Mesenchymal stem cell (in vitro differentiated cells and primary cell): Measurements from ENCODE around the gene ZNF341.
A peak's percentile ranks its signal among the peaks of the same experiment; 100 is the strongest.

ENCODE experiments used
- DNase-seq: peaks from one replicate; pipeline ENCODE4 v3.0.0-alpha.2; 2013
- H2AFZ ChIP-seq: one replicate; pipeline ENCODE4 v1.6.1; 2013; ENCODE audit warnings: low read depth, mild to moderate bottlenecking, control low read depth, inconsistent platforms, low read length, moderate library complexity
- H2AK5ac ChIP-seq: 2 replicates; pipeline ENCODE4 v1.6.1; 2013; ENCODE audit warnings: low read length, moderate library complexity, mild to moderate bottlenecking, inconsistent platforms; ENCODE audit not compliant: severe bottlenecking
- H2BK120ac ChIP-seq: one replicate; pipeline ENCODE4 v1.6.1; 2013; ENCODE audit warnings: low read depth, mild to moderate bottlenecking, inconsistent platforms, low read length, moderate library complexity
- H2BK12ac ChIP-seq, 2 experiments: one replicate each; pipeline ENCODE4 v1.6.1; 2013; ENCODE audit warnings: inconsistent platforms in 2 of 2, low read length in 2 of 2, mild to moderate bottlenecking in 2 of 2, moderate library complexity in 2 of 2, control low read depth in 1 of 2
- H2BK15ac ChIP-seq: one replicate; pipeline ENCODE4 v1.6.1; 2013; ENCODE audit warnings: mild to moderate bottlenecking, low read depth, inconsistent platforms; ENCODE audit not compliant: poor library complexity, severe bottlenecking
- H2BK5ac ChIP-seq: 2 replicates; pipeline ENCODE4 v1.6.1; 2013; ENCODE audit warnings: low read depth, mild to moderate bottlenecking, low read length, control low read depth, inconsistent platforms; ENCODE audit not compliant: poor library complexity, severe bottlenecking
- H3K14ac ChIP-seq, 2 experiments: one replicate each; pipeline ENCODE4 v1.6.1; 2013; ENCODE audit warnings: inconsistent platforms in 2 of 2, low read length in 2 of 2, control low read depth in 1 of 2, mild to moderate bottlenecking in 1 of 2, moderate library complexity in 1 of 2
- H3K18ac ChIP-seq, 2 experiments: one replicate each; pipeline ENCODE4 v1.6.1; 2013; ENCODE audit warnings: inconsistent platforms in 2 of 2, low read length in 2 of 2, control low read depth in 1 of 2, low read depth in 1 of 2, mild to moderate bottlenecking in 1 of 2
- H3K23ac ChIP-seq, 2 experiments: one replicate each; pipeline ENCODE4 v1.6.1; 2013; ENCODE audit warnings: inconsistent platforms in 2 of 2, low read length in 2 of 2, mild to moderate bottlenecking in 2 of 2, moderate library complexity in 2 of 2, control low read depth in 1 of 2
- H3K27ac ChIP-seq: 2 replicates; pipeline ENCODE4 v1.5.1; 2013; ENCODE audit warnings: mild to moderate bottlenecking, moderate library complexity, low read length, control low read depth, inconsistent platforms; ENCODE audit not compliant: poor library complexity, severe bottlenecking
- H3K27me3 ChIP-seq, 2 experiments: 2 replicates each; pipeline versions ENCODE4 v1.6.1 to v1.7.0; 2013; ENCODE audit warnings: low read length in 2 of 2, mild to moderate bottlenecking in 2 of 2, moderate library complexity in 2 of 2, control low read depth in 1 of 2, inconsistent platforms in 1 of 2; ENCODE audit not compliant: control insufficient read depth in 1 of 2, insufficient read depth in 1 of 2
- H3K36me3 ChIP-seq, 2 experiments: 2 replicates each; pipeline versions ENCODE4 v1.6.1 to v1.7.0; 2013; ENCODE audit warnings: low read length in 2 of 2, control low read depth in 1 of 2, inconsistent platforms in 1 of 2, low read depth in 1 of 2, mild to moderate bottlenecking in 1 of 2; ENCODE audit not compliant: insufficient read depth in 2 of 2, control insufficient read depth in 1 of 2
- H3K4ac ChIP-seq, 2 experiments: one replicate each; pipeline ENCODE4 v1.6.1; 2013; ENCODE audit warnings: inconsistent platforms in 2 of 2, low read length in 2 of 2, mild to moderate bottlenecking in 2 of 2, moderate library complexity in 2 of 2, control low read depth in 1 of 2, low read depth in 1 of 2
- H3K4me1 ChIP-seq: 2 replicates; pipeline ENCODE4 v1.6.1; 2013; ENCODE audit warnings: low read depth, low read length, control low read depth; ENCODE audit not compliant: control insufficient read depth, insufficient read depth
- H3K4me2 ChIP-seq: 2 replicates; pipeline ENCODE4 v1.6.1; 2013; ENCODE audit warnings: low read length, mild to moderate bottlenecking, inconsistent platforms; ENCODE audit not compliant: poor library complexity, severe bottlenecking
- H3K4me3 ChIP-seq, 2 experiments: 2 replicates each; pipeline versions ENCODE4 v1.5.1 to v1.7.0; 2013; ENCODE audit warnings: low read length in 2 of 2, mild to moderate bottlenecking in 2 of 2, control low read depth in 1 of 2, low read depth in 1 of 2; ENCODE audit not compliant: insufficient read depth in 1 of 2
- H3K79me1 ChIP-seq: replicated peaks from 2 replicates; pipeline ENCODE4 v1.6.1; 2013; ENCODE audit warnings: mild to moderate bottlenecking, control low read depth, low read length, inconsistent platforms; ENCODE audit not compliant: poor library complexity, severe bottlenecking
- H3K9ac ChIP-seq: 2 replicates; pipeline ENCODE4 v1.7.0; 2013; ENCODE audit warnings: mild to moderate bottlenecking, low read length, moderate library complexity
- H3K9me3 ChIP-seq: 2 replicates; pipeline ENCODE4 v1.7.0; 2013; ENCODE audit warnings: mild to moderate bottlenecking, low read length; ENCODE audit not compliant: control insufficient read depth
- H4K8ac ChIP-seq: one replicate; pipeline ENCODE4 v1.6.1; 2013; ENCODE audit warnings: inconsistent platforms, mild to moderate bottlenecking, low read length, moderate library complexity
- H4K91ac ChIP-seq: one replicate; pipeline ENCODE4 v1.6.1; 2013; ENCODE audit warnings: mild to moderate bottlenecking, low read length, inconsistent platforms
- WGBS: methylation state at CpG from one replicate; pipeline ENCODE4 v1.1.7; 2013; ENCODE audit warnings: mixed read lengths; 5-methylcytosine and 5-hydroxymethylcytosine counted together

Gene ZNF341

GRCh38 chr20:33770005-33770404, 38.2 kb downstream of the ZNF341 start:
- Histone ChIP-seq H3K9me3 (no peaks in the 10 kb centered on the region), H2AK5ac (no peak overlapping the region), H3K9ac (no peak overlapping the region), H3K23ac (no peak overlapping the region), H3K18ac (peak overlapping the region in 1 of 2 experiments; percentile 34), H3K4me2 (no peak overlapping the region), H3K4ac (no peak overlapping the region), H3K36me3 (peaks cover 17 to 35% of the 10 kb centered on the region in 2 experiments), H3K14ac (no peak overlapping the region), H3K79me1 (no peaks in the 10 kb centered on the region), H4K8ac (no peak overlapping the region), H4K91ac (no peak overlapping the region), H3K27me3 (no peaks in the 10 kb centered on the region), H2BK120ac (no peak overlapping the region), H2BK12ac (no peak overlapping the region), H2AFZ (no peak overlapping the region), H3K4me1 (no peaks in the 10 kb centered on the region), H3K27ac (no peak overlapping the region), H2BK15ac (no peak overlapping the region), H3K4me3 (no peak overlapping the region), H2BK5ac (no peak overlapping the region)
- DNase-seq = no peak
- 90% methylated on average over 9 of the region's 10 CpGs for WGBS

- no peak for DNase-seq
- Histone ChIP-seq H2BK120ac (no peak overlapping the region), H3K79me1 (no peaks in the 10 kb centered on the region), H2BK15ac (no peak overlapping the region), H3K4ac (no peak overlapping the region), H2BK12ac (no peak overlapping the region), H2AFZ (no peak overlapping the region), H3K4me3 (no peak overlapping the region), H3K4me2 (no peak overlapping the region), H3K36me3 (peaks cover 7 to 29% of the 10 kb centered on the region in 2 experiments), H3K14ac (no peak overlapping the region), H3K18ac (no peak overlapping the region), H3K4me1 (no peaks in the 10 kb centered on the region), H2AK5ac (no peak overlapping the region), H3K9me3 (no peaks in the 10 kb centered on the region), H4K8ac (no peak overlapping the region), H2BK5ac (no peak overlapping the region), H3K9ac (no peak overlapping the region), H3K23ac (no peak overlapping the region), H3K27me3 (no peaks in the 10 kb centered on the region), H3K27ac (no peak overlapping the region), H4K91ac (no peak overlapping the region)
- WGBS = 94% methylated on average over 2 of the region's 5 CpGs
These were observed 40.1 kb downstream of the ZNF341 start for GRCh38 chr20:33771938-33772337.

GRCh38 chr20:33772439-33772838, 40.6 kb downstream of the ZNF341 start:
- Histone ChIP-seq H3K36me3 (peaks cover 5 to 26% of the 10 kb centered on the region in 2 experiments), H3K18ac (no peak overlapping the region), H3K4me1 (no peaks in the 10 kb centered on the region), H3K4me2 (no peak overlapping the region), H3K9me3 (no peaks in the 10 kb centered on the region), H3K27me3 (no peaks in the 10 kb centered on the region), H3K4me3 (no peak overlapping the region), H2AK5ac (no peak overlapping the region), H3K4ac (no peak overlapping the region), H2BK15ac (no peak overlapping the region), H2BK5ac (no peak overlapping the region), H3K79me1 (no peaks in the 10 kb centered on the region), H3K9ac (no peak overlapping the region), H2BK120ac (no peak overlapping the region), H3K23ac (no peak overlapping the region), H4K8ac (no peak overlapping the region), H4K91ac (no peak overlapping the region), H3K14ac (no peak overlapping the region), H2AFZ (no peak overlapping the region), H3K27ac (no peak overlapping the region), H2BK12ac (no peak overlapping the region)
- no peak for DNase-seq
- 96% methylated on average over 3 of the region's 3 CpGs for WGBS

GRCh38 chr20:33773412-33774089, 41.8 kb downstream of the ZNF341 start:
- Histone ChIP-seq H4K8ac (no peak overlapping the region), H2BK120ac (no peak overlapping the region), H4K91ac (no peak overlapping the region), H3K4me2 (no peak overlapping the region), H3K4me3 (no peak overlapping the region), H3K79me1 (no peaks in the 10 kb centered on the region), H3K9ac (no peak overlapping the region), H3K18ac (no peak overlapping the region), H2BK12ac (no peak overlapping the region), H2BK15ac (no peak overlapping the region), H2BK5ac (no peak overlapping the region), H2AFZ (no peak overlapping the region), H3K36me3 (peaks cover 5 to 21% of the 10 kb centered on the region in 2 experiments), H3K9me3 (no peaks in the 10 kb centered on the region), H3K14ac (no peak overlapping the region), H3K4me1 (peaks cover 2% of the 10 kb centered on the region), H3K27ac (no peak overlapping the region), H3K27me3 (no peaks in the 10 kb centered on the region), H3K23ac (no peak overlapping the region), H3K4ac (no peak overlapping the region), H2AK5ac (no peak overlapping the region)
- DNase-seq = no peak
- 90% methylated on average over 2 of the region's 2 CpGs for WGBS
